ENCODE measurements around the gene OSBPL2.

GRCh38 chr20:62303340-62304226, 65.3 kb downstream of the OSBPL2 start:
- no peak for TF ChIP-seq EZH2 (IDR thresholded peaks at IDR 0.05)
- TF ChIP-seq CTCF (IDR thresholded peaks at IDR 0.05 in 2 of 3, conservative IDR thresholded peaks at IDR 0.05 in 1 of 3; ENCODE audit: borderline replicate concordance in 1 of 3, insufficient read depth in 1 of 3, low read depth in 2 of 3, low read length in 2 of 3), result no peak
- no peak for TF ChIP-seq ZBTB33 (IDR thresholded peaks at IDR 0.05; ENCODE audit: extremely low read depth, insufficient replicate concordance, low read length)
- TF ChIP-seq SIN3A (IDR thresholded peaks at IDR 0.05; ENCODE audit: low read depth), result no peak
- no peak for TF ChIP-seq JUND (IDR thresholded peaks at IDR 0.05)
- no peak for TF ChIP-seq POLR2A (IDR thresholded peaks at IDR 0.05; ENCODE audit: borderline replicate concordance, extremely low read depth, insufficient read depth, insufficient read length)
- no peak for TF ChIP-seq MAX (IDR thresholded peaks at IDR 0.05)
- TF ChIP-seq REST (IDR thresholded peaks at IDR 0.05; ENCODE audit: low read depth), result no peak
- no peak for TF ChIP-seq POLR2AphosphoS5 (IDR thresholded peaks at IDR 0.05; ENCODE audit: low read depth, low read length)
- TF ChIP-seq RAD21 (IDR thresholded peaks at IDR 0.05; ENCODE audit: low read depth), result no peak
- TF ChIP-seq ZFX (IDR thresholded peaks at IDR 0.05), result peak; percentile 66; the same call in 1 of the 2 replicates
- TF ChIP-seq ZNF274 (IDR thresholded peaks at IDR 0.05; ENCODE audit: low read depth, low read length), result no peak

Data from HCT116 (cell line).